AG04449 (cell line): ENCODE measurements around the gene RAD18.

Experiments
- CTCF ChIA-PET: fragments of 350-600 bp; formaldehyde crosslinking; extraction: SDS; loops from one replicate; lab custom pipeline; 2021; ENCODE audit warnings: antibody characterized with exemption; lab: Yijun Ruan, JAX
- POLR2A ChIA-PET: fragments of 400-600, 350-600 bp; formaldehyde crosslinking; extraction: SDS; loops from one replicate; lab custom pipeline; 2020; ENCODE audit warnings: antibody characterized with exemption, inconsistent platforms; lab: Yijun Ruan, JAX
- DNase-seq: peaks from one replicate; pipeline ENCODE4 v3.0.0-alpha.2; 2010; ENCODE audit warnings: low read depth, low spot score
- H3K4me3 ChIP-seq: 2 replicates; pipeline ENCODE4 v1.5.1; 2011; ENCODE audit warnings: low read depth, mild to moderate bottlenecking, control low read depth, low read length
- TF ChIP-seq, protein P1 (sequence below): IDR thresholded peaks from one replicate; pipeline ENCODE4 v1.5.1; 2011; ENCODE audit warnings: mild to moderate bottlenecking, moderate library complexity, low read length, control low read depth, inconsistent platforms; ENCODE audit not compliant: insufficient read depth; ENCODE audit errors: missing control alignments

The RAD18 gene

DNA sequence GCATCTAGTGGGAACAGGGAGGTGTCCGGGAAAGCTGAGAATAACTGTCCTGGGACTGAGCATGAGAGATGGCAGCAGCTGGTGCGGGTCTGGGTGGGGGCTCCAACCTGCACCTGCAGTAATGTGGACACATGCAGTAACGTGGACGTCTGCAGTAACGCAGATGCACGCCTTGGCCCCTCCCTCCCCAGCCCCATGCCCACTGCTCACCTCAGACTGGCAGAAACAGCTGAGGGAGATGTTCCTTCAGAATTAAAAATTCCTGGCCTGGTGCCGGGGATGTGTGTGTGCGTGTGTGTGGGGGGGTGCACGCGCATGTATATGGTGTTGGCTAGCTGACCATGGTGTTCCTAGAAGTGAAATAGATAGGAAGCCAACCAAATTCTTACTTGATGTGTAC lies 107.2 kb downstream of the RAD18 start:
- no peak overlapping the region for H3K4me3 ChIP-seq
- POLR2A ChIA-PET: no interaction called here
- CTCF ChIA-PET: interaction anchor here (0.8 to 4.1 kb wide), 3 partner anchors 16 to 87 kb away, joined by 3 to 19 read pairs (median 3); partner anchors contain the start of gene OXTR
- TF ChIP-seq, protein P1, sequence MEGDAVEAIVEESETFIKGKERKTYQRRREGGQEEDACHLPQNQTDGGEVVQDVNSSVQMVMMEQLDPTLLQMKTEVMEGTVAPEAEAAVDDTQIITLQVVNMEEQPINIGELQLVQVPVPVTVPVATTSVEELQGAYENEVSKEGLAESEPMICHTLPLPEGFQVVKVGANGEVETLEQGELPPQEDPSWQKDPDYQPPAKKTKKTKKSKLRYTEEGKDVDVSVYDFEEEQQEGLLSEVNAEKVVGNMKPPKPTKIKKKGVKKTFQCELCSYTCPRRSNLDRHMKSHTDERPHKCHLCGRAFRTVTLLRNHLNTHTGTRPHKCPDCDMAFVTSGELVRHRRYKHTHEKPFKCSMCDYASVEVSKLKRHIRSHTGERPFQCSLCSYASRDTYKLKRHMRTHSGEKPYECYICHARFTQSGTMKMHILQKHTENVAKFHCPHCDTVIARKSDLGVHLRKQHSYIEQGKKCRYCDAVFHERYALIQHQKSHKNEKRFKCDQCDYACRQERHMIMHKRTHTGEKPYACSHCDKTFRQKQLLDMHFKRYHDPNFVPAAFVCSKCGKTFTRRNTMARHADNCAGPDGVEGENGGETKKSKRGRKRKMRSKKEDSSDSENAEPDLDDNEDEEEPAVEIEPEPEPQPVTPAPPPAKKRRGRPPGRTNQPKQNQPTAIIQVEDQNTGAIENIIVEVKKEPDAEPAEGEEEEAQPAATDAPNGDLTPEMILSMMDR: no peak
- DNase-seq: no peak

DNA sequence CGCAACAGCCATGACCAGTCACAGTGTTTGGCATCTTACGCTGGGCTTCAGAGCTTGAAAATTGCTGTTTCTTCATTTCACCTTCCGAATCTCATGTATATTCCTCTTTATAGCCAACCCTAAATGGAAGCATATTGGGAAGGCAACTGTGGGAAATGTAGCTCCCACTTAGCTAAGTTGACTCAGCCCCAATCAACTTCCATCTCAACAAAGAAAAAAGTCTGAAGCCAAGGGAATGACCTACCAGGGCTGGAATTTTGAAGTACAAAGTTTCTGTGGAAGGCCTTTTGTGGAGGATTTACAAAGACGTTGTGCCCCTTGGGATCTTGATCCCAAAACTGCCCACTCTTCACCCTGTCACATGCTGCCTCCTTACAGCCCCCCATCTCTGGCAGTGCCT lies 108.6 kb downstream of the RAD18 start:
- TF ChIP-seq, protein P1: no peak
- POLR2A ChIA-PET: no interaction called here
- CTCF ChIA-PET: interaction anchor here (1.4 to 4.1 kb wide), 2 partner anchors 12 to 85 kb away, joined by 4 to 19 read pairs; partner anchors contain the start of gene OXTR
- DNase-seq: no peak
- H3K4me3 ChIP-seq: no peak overlapping the region

DNA sequence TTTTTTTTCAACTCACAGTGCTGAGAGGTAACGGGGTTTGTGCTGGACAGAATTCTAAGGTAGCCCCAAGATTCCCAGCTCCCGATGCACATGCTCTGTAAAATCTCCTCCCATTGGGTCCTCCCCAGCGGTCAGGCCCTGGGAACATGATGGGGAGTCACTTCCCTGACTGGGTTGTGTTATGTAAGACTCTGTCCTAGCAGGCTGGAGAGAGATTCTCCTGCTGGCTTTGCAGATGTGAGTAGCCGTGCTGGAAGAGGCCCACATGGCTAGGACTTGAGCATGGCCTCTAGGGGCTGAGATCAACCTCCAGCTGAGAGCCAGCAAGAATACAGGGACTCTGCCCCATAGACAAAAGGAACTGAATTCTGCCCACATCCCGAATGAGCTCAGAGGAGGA lies 110.2 kb downstream of the RAD18 start:
- H3K4me3 ChIP-seq: no peak overlapping the region
- ChIA-PET CTCF (interaction anchor here (1.4 to 3.6 kb wide), 5 partner anchors 14 to 83 kb away, joined by 3 to 25 read pairs (median 4); partner anchors contain the start of gene OXTR), POLR2A (no interaction called here)
- no peak for DNase-seq
- TF ChIP-seq, protein P1: no peak

DNA sequence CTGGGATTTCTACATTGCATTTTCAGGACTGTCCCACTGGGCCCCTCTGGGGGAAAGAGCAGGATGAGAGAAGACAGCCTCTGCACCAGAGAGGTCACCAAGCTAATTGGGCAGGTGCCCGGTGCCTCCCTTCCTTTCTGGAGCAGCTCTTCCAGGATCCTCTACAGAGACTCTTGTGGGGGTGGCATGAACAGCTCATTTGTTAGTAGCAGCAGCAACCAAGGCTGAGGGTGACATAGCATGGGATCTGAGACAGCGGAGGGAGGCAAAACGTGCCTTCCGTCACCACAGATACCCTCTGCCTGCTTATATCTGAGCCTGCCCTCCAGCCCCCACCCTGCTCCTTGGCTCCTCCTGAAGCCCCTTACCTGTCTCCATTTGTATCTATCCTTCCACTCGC lies 110.8 kb downstream of the RAD18 start:
- TF ChIP-seq, protein P1: no peak
- POLR2A ChIA-PET: interaction anchor here (0.9 to 2.4 kb wide), 5 partner anchors 17 to 107 kb away, joined by 3 to 25 read pairs (median 9); partner anchors contain the start of gene OXTR
- CTCF ChIA-PET: interaction anchor here (1.5 to 3.6 kb wide), 5 partner anchors 11 to 83 kb away, joined by 3 to 25 read pairs (median 4); partner anchors contain the start of gene OXTR
- no peak overlapping the region for H3K4me3 ChIP-seq
- DNase-seq: no peak

DNA sequence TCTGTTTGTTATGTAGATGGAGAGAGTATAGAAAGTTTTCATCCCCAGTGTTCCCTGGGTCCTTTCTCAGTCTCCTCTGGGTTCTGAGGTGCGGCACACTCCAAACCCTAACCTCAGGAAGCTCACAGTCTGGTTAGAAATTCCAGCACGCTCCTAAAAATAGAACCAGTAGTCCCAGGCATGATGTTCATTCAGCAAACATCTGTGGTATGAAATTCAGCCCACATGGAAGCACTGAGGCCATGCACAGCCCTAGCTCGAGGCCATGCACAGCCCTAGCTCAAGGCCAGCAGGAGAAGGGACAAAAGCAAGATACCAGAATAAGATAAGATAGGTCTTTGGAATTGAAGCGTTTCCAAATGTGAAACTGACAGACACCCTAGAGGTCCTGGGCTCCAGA lies 111.6 kb downstream of the RAD18 start:
- no peak overlapping the region for H3K4me3 ChIP-seq
- TF ChIP-seq, protein P1: no peak
- ChIA-PET POLR2A (interaction anchor here (0.9 to 2.4 kb wide), 11 partner anchors 11 to 395 kb away, joined by 3 to 25 read pairs (median 5); partner anchors contain the start of gene OXTR), CTCF (interaction anchor here (0.9 to 3.6 kb wide), 10 partner anchors 9 to 103 kb away, joined by 3 to 25 read pairs (median 4); partner anchors contain the start of gene OXTR)
- DNase-seq: no peak

DNA sequence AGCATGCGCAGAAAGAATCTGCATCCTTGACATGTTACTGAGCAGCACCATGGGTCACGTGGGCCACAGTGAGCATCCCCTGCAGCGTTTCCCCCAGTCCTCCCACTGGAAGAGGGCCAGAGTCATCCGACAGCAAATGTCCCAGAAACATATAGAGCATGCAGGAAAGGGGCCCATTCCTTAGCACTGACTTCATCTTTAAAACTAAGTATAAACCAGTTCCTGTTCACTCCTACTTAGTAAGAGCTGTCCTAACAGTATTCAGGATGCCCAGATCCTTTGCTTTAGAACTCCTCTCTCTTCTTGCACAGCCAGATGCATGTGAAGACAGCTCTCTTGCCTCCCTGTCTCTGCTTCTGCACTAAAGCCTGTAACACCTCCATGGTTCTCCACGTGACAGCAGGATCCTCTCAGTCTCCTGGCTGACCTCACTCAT lies 114.6 kb downstream of the RAD18 start:
- TF ChIP-seq, protein P1: no peak
- ChIA-PET POLR2A (interaction anchor here (0.8 to 2.3 kb wide), 6 partner anchors 8 to 107 kb away, joined by 3 to 20 read pairs (median 4); partner anchors contain the start of gene OXTR), CTCF (interaction anchor here (1.1 to 2.4 kb wide), 4 partner anchors 19 to 80 kb away, joined by 3 to 7 read pairs (median 3); partner anchors contain the start of gene OXTR)
- H3K4me3 ChIP-seq: no peak overlapping the region
- peak; percentile 87 for DNase-seq
